A549 (cell line): ENCODE data around the gene DCUN1D2. TPM values are rescaled to one million over a fixed set of nuclear protein-coding genes. Genes with fewer than 3 reads are reported as not detected.

Experiments
- ATAC-seq, 2 experiments: fragments of 200-7000 bp in 1 of 2; fragments of >200 bp in 1 of 2; cut with Nextera tagmentation in 1 of 2; cut with Tn5 transposase in 1 of 2; 3 replicates each; pipeline versions ENCODE4 v1.8.0 to v1.9.1; 2018 to 2020; ENCODE audit warnings: mild to moderate bottlenecking in 1 of 2, moderate library complexity in 1 of 2
- CTCF ChIA-PET: fragments of 300-600 bp; sonication (Branson Sonifier 250); formaldehyde crosslinking; extraction: SDS; loops from one replicate; lab custom pipeline; 2021; ENCODE audit warnings: antibody characterized with exemption, inconsistent platforms; lab: Yijun Ruan, JAX
- POLR2A ChIA-PET: fragments of 350-600 bp; formaldehyde crosslinking; extraction: SDS; loops from one replicate; lab custom pipeline; 2021; ENCODE audit warnings: antibody characterized with exemption, inconsistent platforms; lab: Yijun Ruan, JAX
- DNase-seq, 2 experiments: peaks; one replicate each; pipeline versions ENCODE4 v3.0.0 to v3.0.0-alpha.2; 2011 to 2016; ENCODE audit warnings: low read depth in 1 of 2, low spot score in 1 of 2
- FAIRE-seq: peaks from 2 replicates; lab custom pipeline; 2011; peaks lifted over from hg19 to GRCh38; lab: Jason Lieb, UNC
- H3K27ac ChIP-seq, 2 experiments: fragments of >200 bp; sonication (Bioruptor Twin); formaldehyde crosslinking; 3 replicates each; pipeline ENCODE4 v1.5.1; 2016 to 2017
- H3K4me1 ChIP-seq: fragments of >200 bp; sonication (Bioruptor Twin); formaldehyde crosslinking; 3 replicates; pipeline ENCODE4 v1.6.1; 2016
- H3K4me2 ChIP-seq: fragments of >200 bp; sonication (Bioruptor Twin); formaldehyde crosslinking; 3 replicates; pipeline ENCODE4 v1.6.1; 2016
- H3K4me3 ChIP-seq: fragments of >200 bp; sonication (Bioruptor Twin); formaldehyde crosslinking; 3 replicates; pipeline ENCODE4 v1.5.1; 2016
- H3K9me3 ChIP-seq: fragments of >200 bp; sonication (Bioruptor Twin); formaldehyde crosslinking; 3 replicates; pipeline ENCODE4 v1.6.1; 2016
- EHMT2 ChIP-seq: fragments of 200-600 bp; sonication (generic); IDR thresholded peaks from 2 replicates; pipeline ENCODE4 v1.6.1; 2016; ENCODE audit warnings: antibody characterized with exemption, low read depth, mild to moderate bottlenecking, moderate library complexity
- EP300 ChIP-seq, 2 experiments: fragments of >200 bp; sonication (Bioruptor Twin); formaldehyde crosslinking; IDR thresholded peaks; 2 replicates in 1 of 2; 3 replicates in 1 of 2; pipeline ENCODE4 v1.6.1; 2016 to 2017
- GATA3 ChIP-seq: IDR thresholded peaks from 2 replicates; pipeline ENCODE4 v1.6.1; 2012; ENCODE audit warnings: borderline replicate concordance
- HDAC2 ChIP-seq: fragments of 200-600 bp; sonication (generic); IDR thresholded peaks from 2 replicates; pipeline ENCODE4 v1.6.1; 2016
- HEYL ChIP-seq: fragments of 250-450 bp; sonication (Bioruptor Pico); IDR thresholded peaks from 2 replicates; pipeline ENCODE4 v1.8.0; 2021; ENCODE audit warnings: mild to moderate bottlenecking, moderate library complexity
- KDM5A ChIP-seq: fragments of 200-600 bp; sonication (generic); IDR thresholded peaks from 2 replicates; pipeline ENCODE4 v1.6.1; 2016; ENCODE audit warnings: antibody characterized with exemption, mild to moderate bottlenecking
- MAZ ChIP-seq: fragments of 150-350 bp; IDR thresholded peaks from 2 replicates; pipeline ENCODE4 v1.6.1; 2014; ENCODE audit warnings: antibody characterized with exemption, low read depth, low read length, borderline replicate concordance
- NFE2L2 ChIP-seq: fragments of 150-350 bp; conservative IDR thresholded peaks from 2 replicates; pipeline ENCODE4 v1.6.1; 2014; ENCODE audit warnings: low read length
- PHF8 ChIP-seq: fragments of 200-600 bp; sonication (generic); IDR thresholded peaks from 2 replicates; pipeline ENCODE4 v1.6.1; 2016; ENCODE audit warnings: low read depth, mild to moderate bottlenecking, antibody characterized with exemption, moderate library complexity, borderline replicate concordance
- RARB ChIP-seq: fragments of 250-450 bp; sonication (Bioruptor Pico); IDR thresholded peaks from 2 replicates; pipeline ENCODE4 v1.8.0; 2021; ENCODE audit warnings: mild to moderate bottlenecking, moderate library complexity
- RCOR1 ChIP-seq: fragments of 150-350 bp; IDR thresholded peaks from 2 replicates; pipeline ENCODE4 v1.6.1; 2014; ENCODE audit warnings: antibody characterized with exemption, low read length, low read depth
- RFX5 ChIP-seq: fragments of 450-650 bp; IDR thresholded peaks from 2 replicates; pipeline ENCODE4 v1.7.1; 2014; ENCODE audit warnings: antibody characterized with exemption, mild to moderate bottlenecking, moderate library complexity
- TP53 ChIP-seq: fragments of 250-450 bp; sonication (Bioruptor Pico); IDR thresholded peaks from 2 replicates; pipeline ENCODE4 v1.5.0; 2021; ENCODE audit warnings: mild to moderate bottlenecking, moderate library complexity
- WGBS: methylation state at CpG from one replicate; pipeline ENCODE4 v1.1.6; 2017; ENCODE audit errors: missing lambda C conversion rate; 5-methylcytosine and 5-hydroxymethylcytosine counted together
- polyA plus RNA-seq, 4 experiments: library from polyadenylated mRNA; depleted of rRNA in 3 of 4; stranded (reverse); fragments of >200 nt; fragmentation: RNase III in 1 of 4; extraction: RNeasy Plus Mini Kit Qiagen cat#74134 plus additional on column Dnase treatment in 1 of 4; gene quantifications; 2 replicates in 3 of 4; 3 replicates in 1 of 4; pipeline ENCODE4 v1.2.3, GENCODE V29; 2011 to 2017
- TF ChIP-seq, protein P1 (sequence below): fragments of >200 bp; sonication (Bioruptor Twin); formaldehyde crosslinking; IDR thresholded peaks from 3 replicates; pipeline ENCODE4 v1.5.1; 2016
- TF ChIP-seq, protein P2 (sequence below): fragments of 150-350 bp; IDR thresholded peaks from 2 replicates; pipeline ENCODE4 v1.6.1; 2014; ENCODE audit warnings: low read depth, mild to moderate bottlenecking, low read length
- TF ChIP-seq, protein P3 (sequence below): fragments of 250-450 bp; sonication (Bioruptor Pico); IDR thresholded peaks from 2 replicates; pipeline ENCODE4 v1.5.0; 2020; ENCODE audit warnings: low read depth, mild to moderate bottlenecking, moderate library complexity
- TF ChIP-seq, protein P4 (sequence below): IDR thresholded peaks from 2 replicates; pipeline ENCODE4 v1.6.1; 2012

The DCUN1D2 gene
- polyA plus RNA-seq, 2 of the 4 experiments (the other 2 are of a cell fraction): 8.4 to 8.6 TPM

DNA sequence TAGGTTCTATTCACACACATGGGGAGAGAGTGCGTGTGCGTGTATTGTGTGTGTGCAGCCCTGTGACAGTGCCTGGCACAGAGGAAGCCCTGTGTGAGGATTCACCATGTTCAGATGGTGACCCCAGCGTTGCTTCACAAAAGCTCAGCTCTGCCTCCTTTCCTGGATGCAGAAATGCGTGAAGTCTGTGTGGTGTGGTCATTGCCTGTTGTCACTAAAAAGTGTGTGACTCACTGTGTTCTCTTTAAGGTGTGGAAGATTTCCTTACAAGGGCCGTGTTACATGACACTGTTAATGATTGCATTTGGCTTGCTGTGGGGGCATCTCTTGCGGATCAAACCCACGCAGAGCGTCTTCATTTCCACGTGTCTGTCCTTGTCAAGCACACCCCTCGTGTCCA is 19.5 kb upstream of the DCUN1D2 start:
- TF ChIP-seq PHF8 (no peak), NFE2L2 (no peak), HDAC2 (no peak), RFX5 (no peak), EHMT2 (no peak), GATA3 (no peak)
- TF ChIP-seq, protein P1, sequence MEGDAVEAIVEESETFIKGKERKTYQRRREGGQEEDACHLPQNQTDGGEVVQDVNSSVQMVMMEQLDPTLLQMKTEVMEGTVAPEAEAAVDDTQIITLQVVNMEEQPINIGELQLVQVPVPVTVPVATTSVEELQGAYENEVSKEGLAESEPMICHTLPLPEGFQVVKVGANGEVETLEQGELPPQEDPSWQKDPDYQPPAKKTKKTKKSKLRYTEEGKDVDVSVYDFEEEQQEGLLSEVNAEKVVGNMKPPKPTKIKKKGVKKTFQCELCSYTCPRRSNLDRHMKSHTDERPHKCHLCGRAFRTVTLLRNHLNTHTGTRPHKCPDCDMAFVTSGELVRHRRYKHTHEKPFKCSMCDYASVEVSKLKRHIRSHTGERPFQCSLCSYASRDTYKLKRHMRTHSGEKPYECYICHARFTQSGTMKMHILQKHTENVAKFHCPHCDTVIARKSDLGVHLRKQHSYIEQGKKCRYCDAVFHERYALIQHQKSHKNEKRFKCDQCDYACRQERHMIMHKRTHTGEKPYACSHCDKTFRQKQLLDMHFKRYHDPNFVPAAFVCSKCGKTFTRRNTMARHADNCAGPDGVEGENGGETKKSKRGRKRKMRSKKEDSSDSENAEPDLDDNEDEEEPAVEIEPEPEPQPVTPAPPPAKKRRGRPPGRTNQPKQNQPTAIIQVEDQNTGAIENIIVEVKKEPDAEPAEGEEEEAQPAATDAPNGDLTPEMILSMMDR: no peak
- TF ChIP-seq, protein P2, sequence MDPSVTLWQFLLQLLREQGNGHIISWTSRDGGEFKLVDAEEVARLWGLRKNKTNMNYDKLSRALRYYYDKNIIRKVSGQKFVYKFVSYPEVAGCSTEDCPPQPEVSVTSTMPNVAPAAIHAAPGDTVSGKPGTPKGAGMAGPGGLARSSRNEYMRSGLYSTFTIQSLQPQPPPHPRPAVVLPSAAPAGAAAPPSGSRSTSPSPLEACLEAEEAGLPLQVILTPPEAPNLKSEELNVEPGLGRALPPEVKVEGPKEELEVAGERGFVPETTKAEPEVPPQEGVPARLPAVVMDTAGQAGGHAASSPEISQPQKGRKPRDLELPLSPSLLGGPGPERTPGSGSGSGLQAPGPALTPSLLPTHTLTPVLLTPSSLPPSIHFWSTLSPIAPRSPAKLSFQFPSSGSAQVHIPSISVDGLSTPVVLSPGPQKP: no peak
- TF ChIP-seq, protein P3, sequence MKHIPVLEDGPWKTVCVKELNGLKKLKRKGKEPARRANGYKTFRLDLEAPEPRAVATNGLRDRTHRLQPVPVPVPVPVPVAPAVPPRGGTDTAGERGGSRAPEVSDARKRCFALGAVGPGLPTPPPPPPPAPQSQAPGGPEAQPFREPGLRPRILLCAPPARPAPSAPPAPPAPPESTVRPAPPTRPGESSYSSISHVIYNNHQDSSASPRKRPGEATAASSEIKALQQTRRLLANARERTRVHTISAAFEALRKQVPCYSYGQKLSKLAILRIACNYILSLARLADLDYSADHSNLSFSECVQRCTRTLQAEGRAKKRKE (CRISPR knock-in tag): no peak
- TF ChIP-seq, all 56 proteins: peak for 0
- H3K27ac ChIP-seq: no peak overlapping the region
- CTCF ChIA-PET: no interaction called here
- FAIRE-seq (no peak), DNase-seq (no peak), ATAC-seq (no peak)
- WGBS: 81% methylated on average over 10 of the region's 10 CpGs
- H3K4me2 ChIP-seq: no peak overlapping the region
- no peaks in the 10 kb centered on the region for H3K9me3 ChIP-seq
- no peaks in the 10 kb centered on the region for H3K4me1 ChIP-seq
- POLR2A ChIA-PET: no interaction called here
- H3K4me3 ChIP-seq: no peak overlapping the region

DNA sequence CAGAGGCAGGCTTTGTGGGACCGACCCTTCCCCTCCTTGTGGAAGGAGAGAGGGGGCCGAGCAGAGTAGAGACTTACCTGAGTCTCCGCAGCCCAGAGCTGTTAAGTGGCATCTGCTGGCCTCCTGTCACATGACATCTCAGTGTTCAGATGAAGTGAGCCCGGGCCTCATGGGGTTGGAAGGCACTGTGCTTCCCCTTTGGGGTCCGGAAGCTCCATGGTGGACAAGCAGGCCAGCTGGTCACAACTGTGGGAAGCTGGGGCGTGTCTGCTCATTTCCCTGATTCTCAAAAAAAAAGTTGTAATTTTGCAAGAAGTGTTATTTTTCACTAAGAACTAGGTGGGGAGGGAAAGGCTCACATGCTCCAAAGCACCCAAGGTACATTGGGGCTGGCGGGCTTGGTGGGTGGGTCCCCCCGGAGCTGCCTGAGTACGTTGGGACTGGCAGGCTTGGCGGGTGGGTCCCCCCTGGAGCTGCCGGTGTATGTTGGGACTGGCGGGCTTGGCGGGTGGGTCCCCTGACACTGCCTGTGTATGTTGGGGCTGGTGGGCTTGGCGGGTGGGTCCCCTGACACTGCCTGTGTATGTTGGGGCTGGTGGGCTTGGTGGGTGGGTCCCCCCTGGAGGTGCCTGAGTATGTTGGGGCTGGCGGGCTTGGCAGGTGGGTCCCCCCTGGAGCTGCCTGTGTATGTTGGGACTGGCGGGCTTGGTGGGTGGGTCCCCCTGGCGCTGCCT is 18.2 kb upstream of the DCUN1D2 start:
- CTCF ChIA-PET: no interaction called here
- Histone ChIP-seq H3K4me1 (no peaks in the 10 kb centered on the region), H3K27ac (no peak overlapping the region), H3K4me2 (no peak overlapping the region), H3K9me3 (no peaks in the 10 kb centered on the region), H3K4me3 (no peak overlapping the region)
- POLR2A ChIA-PET: no interaction called here
- WGBS: 88% methylated on average over 7 of the region's 17 CpGs
- FAIRE-seq (no peak), ATAC-seq (no peak), DNase-seq (no peak)
- TF ChIP-seq RCOR1 (no peak), MAZ (no peak), GATA3 (no peak), EP300 (IDR thresholded peaks at IDR 0.05) (no peak), EHMT2 (no peak), HEYL (CRISPR knock-in tag) (no peak), RARB (CRISPR knock-in tag) (no peak), TP53 (CRISPR knock-in tag) (no peak), KDM5A (no peak)
- TF ChIP-seq, protein P2: no peak
- TF ChIP-seq, protein P4, sequence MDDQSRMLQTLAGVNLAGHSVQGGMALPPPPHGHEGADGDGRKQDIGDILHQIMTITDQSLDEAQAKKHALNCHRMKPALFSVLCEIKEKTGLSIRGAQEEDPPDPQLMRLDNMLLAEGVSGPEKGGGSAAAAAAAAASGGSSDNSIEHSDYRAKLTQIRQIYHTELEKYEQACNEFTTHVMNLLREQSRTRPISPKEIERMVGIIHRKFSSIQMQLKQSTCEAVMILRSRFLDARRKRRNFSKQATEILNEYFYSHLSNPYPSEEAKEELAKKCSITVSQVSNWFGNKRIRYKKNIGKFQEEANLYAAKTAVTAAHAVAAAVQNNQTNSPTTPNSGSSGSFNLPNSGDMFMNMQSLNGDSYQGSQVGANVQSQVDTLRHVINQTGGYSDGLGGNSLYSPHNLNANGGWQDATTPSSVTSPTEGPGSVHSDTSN: no peak
